HK-2 (cell line): ENCODE data around the gene PCNX4.

ENCODE experiments used
- DNase-seq: peaks from one replicate; pipeline ENCODE4 v3.0.0-alpha.2; 2018; ENCODE audit not compliant: unreplicated experiment

The PCNX4 gene

DNA sequence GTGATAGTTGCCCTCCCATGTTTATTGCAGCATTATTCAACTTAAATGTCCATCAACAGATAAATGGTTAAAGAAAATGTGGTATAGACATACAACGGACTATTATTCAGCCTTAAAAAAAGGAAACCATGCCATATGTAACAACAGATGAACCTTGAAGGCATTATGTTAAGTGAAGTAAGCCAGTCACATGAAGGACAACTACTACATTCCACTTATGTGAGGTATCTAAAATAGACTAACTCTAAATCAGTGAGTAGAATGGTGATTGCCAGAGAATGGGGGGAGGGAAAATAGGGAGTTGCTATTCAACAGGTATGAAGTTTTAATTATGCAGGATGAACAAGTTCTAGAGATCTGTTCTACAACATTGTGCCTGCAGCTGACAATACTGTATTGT, 10.1 kb downstream of the PCNX4 start:
- DNase-seq: no peak

DNA sequence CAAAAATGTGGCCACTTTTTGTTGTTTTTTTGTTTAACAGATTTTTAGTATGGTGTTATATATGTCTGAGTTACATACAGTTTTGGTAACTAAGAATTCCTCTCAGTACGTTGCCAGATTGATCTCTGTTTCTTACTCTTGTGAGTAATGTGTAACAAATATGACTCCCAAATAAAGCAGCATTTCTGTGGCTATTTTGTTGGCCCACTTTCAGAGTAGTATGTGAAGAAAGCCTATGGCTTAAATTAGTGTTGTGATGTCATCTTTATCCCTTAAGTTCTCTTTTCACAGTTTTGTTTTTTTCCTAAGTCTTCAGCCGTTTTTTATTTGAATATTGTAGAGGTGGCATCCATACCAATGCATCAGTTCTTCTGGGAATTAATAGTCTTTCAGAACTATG, 10.7 kb downstream of the PCNX4 start:
- DNase-seq: no peak

GRCh38 chr14:60106339-60106738, 14.6 kb downstream of the PCNX4 start:
- DNase-seq: no peak

GRCh38 chr14:60107477-60107876, 15.8 kb downstream of the PCNX4 start:
- no peak for DNase-seq

- DNase-seq: no peak
These were observed 20.0 kb downstream of the PCNX4 start for GRCh38 chr14:60111732-60112131.

DNA sequence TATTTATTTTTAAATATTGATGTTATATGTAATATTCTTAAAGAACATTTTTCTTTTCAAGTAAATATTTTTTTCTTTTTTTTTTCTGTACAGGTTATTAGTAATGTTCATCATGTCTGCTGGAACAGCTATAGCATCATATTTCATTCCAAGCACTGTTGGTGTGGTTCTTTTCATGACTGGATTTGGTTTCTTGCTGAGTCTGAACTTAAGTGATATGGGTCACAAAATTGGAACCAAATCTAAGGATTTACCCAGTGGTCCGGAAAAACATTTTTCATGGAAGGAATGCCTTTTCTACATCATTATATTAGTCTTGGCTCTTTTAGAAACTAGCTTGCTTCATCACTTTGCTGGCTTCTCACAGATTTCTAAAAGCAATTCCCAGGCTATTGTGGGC, 23.2 kb downstream of the PCNX4 start:
- DNase-seq: no peak

DNA sequence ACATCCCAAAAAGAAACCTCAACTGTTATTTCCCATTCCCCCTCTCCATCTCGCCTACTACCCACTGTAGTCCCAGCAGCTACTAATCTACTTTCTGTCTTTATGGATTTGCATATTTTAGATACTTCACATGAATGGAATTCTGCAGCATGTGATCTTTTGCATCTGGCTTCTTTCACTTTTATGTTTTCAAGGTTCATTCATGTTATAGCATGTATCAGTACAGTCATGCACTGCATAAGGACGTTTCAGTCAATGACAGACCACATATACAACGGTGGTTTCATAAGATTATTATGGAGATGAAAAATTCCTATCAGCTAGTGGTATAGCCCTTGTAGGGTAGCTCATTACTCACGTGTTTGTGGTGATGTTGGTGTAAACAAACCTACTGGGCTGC, 24.5 kb downstream of the PCNX4 start:
- no peak for DNase-seq

GRCh38 chr14:60125918-60126317, 34.2 kb downstream of the PCNX4 start:
- no peak for DNase-seq

DNA sequence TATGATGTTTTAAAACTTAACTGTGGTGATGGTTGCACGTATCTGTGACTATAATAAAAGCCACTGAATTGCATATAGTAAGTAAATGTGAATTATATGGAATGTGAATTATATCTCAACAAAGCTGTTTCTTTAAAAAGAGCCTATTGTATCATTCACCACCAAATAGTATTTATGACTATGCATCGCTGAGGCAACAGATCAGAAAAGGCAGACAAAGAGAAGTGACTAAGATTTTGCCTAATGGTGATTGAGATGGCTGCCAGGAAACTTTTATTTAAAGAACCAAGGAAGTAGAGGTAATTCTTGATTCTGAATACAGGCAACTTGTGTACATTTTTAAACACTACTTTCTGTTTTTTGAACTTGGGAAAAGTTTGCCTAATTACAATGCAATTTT, 41.8 kb downstream of the PCNX4 start:
- no peak for DNase-seq

GRCh38 chr14:60134702-60135101, 43.0 kb downstream of the PCNX4 start:
- no peak for DNase-seq

DNA sequence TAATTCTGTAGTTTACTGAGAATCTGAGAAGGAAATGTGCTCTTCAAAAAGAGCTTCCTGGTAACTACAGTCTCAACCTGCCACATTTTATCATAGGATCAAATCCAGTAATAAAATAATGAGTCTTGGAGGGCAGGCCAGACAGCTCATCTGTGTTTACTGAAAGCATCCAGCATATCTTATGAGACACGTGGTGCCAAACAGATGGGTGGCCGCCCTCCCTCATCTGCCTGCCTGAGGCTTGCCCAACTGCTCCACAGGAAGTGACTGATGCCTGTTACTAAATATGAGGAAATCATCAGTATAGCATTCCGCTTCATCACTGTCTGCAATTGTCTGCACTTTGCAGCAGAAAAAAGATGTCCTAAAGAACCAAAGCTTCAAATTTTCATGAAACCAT, 60.0 kb downstream of the PCNX4 start:
- DNase-seq: peak; percentile 63

DNA sequence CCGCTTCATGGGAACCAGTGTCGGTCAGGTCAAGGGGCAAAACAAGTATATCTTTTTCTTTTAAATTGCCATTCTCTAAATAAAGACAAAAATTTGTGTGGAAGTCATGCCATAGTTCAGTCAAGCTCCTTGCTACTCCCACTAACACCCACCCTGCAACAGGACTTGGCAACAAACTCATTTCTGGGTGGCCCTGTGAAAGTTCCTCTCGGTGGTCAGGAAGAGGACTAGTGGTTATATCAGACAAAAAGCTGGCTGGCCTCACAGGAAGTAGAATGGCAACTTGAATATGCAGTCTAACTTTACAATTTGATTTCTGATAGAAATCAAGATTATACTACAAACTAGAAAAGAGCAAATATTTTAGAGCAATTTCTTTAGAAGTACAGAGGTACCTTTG, 62.3 kb downstream of the PCNX4 start:
- DNase-seq: no peak

GRCh38 chr14:60154671-60155070, 62.9 kb downstream of the PCNX4 start:
- no peak for DNase-seq

GRCh38 chr14:60160422-60160821, 68.7 kb downstream of the PCNX4 start:
- DNase-seq: no peak

DNA sequence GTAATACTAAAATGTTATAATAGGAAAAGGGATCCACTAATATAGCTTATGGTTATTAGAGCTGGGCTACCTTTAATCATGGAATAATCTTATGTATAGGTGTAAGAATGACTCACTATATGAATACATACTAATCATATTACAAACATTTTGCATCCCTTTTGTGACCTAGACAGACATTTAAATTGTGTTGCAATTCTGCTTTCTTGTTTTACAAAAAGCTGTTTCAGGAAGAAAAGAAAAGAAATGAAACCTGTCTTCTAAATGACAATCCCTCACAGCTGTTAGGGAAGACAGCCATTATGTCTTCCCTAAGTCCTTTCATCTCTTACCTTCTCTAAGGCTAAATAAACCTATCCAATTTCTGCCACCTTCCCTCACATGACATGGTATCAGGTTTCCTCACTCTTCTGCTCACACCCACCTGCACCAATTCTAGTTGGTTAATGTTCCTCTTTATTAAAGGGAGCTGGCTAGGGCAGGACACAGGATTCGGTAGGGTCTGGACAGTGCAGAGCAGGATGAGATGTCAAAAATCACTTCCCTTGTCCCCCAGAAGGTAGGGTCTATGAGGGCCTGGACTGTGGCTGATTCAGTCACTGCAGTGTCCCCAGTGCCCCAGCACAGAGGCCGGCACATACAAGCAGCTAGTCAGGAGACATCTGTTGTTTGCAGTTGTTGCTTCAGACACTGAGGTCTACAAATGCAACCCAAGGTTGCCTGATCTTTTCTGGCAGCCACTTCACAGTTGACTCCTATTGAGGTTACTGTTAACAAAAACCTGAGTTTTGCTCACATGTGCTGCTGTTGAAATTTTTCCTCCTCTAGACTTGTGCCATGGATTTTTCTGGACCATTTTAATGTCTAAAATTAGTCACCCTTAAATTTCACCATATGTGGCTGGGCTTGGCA, 69.7 kb downstream of the PCNX4 start:
- DNase-seq: no peak

DNA sequence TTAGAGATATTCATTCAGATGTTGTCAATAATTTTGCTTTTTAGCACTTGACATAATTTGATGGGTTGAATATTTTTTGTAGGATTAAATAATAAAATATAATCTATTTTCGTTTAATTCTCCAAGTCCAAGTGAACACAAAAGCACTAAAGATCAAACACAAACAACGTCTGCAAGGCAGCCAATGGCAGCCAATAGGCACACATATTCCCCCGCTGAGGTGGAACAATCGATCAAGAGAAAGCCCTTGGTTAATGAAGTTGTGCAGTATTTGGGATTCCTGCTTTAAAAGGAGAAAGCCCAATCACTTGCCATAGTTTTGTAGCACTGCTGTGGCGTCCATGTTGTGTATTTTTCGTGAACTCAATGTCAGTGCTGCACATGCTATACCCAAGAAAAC, 72.0 kb downstream of the PCNX4 start:
- DNase-seq: no peak

GRCh38 chr14:60164404-60164711, 72.6 kb downstream of the PCNX4 start:
- DNase-seq: no peak

GRCh38 chr14:60164712-60165546, 73.2 kb downstream of the PCNX4 start, which contains the start of gene DHRS7:
Gene DHRS7 (minus strand): TSS chr14:60165398. CDS start chr14:60165309, 89 bp downstream.
- DNase-seq: peak; percentile 85

GRCh38 chr14:60165547-60165876, 73.8 kb downstream of the PCNX4 start:
- DNase-seq: no peak

DNA sequence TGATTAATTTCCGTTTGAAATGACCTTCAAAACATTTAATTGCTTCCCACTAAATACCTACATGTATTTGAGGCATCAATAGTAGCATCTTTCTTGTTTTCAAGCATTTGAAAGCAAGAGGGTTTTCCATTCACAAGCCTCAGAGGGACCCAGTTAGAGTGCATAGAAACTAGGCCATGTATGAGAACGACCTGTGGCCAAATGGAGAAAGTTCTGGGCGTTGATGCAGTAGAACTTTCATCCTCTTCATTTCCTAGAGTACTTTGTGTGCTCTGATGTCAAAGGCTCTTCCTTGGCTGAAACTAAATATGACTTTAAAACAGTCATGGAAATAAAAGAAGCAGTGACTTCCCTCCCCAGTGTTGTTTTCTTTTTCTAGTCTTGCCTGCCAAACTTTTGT, 74.4 kb downstream of the PCNX4 start:
- no peak for DNase-seq

DNA sequence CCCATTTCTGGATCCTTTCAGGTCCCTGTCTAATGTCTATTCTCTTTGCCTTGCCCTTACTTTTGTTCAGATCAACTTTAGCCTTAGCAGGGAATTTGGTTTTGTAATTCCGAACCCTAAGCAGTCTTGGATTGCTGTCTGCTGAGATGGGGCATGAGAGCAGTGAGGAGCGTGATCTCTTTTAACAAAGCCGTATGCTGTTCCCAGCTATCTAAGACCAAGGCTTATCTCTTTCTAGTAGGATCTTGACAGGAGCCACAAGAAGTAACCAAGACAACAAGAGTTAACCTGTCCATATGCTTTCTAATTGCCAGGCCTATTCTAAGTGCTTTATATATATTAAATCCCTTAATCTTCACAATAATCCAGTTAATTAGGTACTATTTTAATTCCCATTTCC, 78.0 kb downstream of the PCNX4 start:
- no peak for DNase-seq

DNA sequence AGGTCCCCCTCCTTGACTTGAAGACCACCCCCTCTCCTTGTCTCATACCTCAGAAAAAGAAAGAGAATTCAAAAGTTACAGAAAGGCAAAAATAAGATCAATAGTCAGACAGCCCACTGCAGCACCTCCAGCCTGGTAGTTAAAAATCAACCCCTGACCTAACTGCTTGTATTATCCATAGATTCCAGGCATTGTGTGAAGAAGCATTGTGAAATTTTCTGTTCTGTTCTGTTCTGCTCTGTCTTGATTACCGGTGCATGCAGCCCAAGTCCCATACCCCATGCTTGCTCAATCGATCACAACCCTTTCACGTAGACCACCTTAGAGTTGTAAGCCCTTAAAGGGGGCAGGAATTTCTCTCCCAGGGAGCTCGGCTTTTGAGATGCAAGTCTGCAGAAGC, 79.2 kb downstream of the PCNX4 start:
- DNase-seq: no peak

GRCh38 chr14:60171690-60172089, 80.0 kb downstream of the PCNX4 start:
- no peak for DNase-seq
